Measurements from ENCODE around the gene KRT78. TPM values are rescaled to one million over a fixed set of nuclear protein-coding genes. Genes with fewer than 3 reads are reported as not detected.

KRT78 gene
- total RNA-seq, 1 experiment from 2014 or later: 0.15 TPM

DNA sequence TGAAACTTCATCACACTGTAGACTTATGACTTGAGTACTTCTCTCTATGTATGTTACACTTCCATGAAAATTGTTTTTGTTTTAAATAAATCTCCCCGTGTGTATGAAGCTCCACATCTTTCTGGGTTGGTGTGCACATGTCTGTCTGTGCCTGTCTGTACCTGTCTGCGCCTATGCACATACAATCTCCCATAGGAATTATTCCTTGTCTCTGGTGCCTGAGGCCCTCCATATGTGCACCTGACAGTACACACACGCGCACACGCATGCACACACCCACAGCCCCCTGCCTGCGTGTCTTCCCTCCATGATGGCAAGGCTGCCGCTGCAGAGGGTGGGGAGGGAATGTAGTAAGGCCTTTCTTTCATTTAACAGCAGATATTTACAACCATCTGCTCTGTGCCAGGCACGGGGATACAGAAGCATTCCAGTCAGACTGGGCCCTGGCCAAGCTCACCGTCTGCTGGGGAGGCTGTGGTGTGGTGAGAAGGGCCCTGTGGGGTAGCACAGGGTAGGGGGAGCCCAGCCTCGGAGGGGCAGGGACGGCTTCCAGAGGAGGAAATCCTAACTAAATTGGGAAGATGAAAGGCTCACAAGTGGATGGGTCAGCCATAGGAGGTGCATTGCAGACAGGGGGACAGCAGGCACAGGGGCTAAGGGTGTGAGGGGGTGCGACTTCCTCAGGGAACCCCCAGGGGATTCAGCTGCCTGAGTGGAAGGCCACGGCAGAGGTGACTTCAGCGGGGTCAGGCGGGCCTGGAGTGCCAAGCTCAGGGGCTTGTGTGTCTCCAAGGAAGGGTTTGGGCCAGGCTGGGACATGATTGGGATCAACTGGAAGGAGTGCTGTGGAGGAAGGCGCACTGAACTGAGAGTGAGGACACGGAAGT, 30.0 kb upstream of the KRT78 start:
- DNase-seq (no peak), ATAC-seq (no peak)
- peak overlapping the region; percentile 78 for H2AFZ ChIP-seq (ENCODE audit: low read length)
- intact Hi-C loops (cut with micrococcal nuclease): loop anchor here (1.0 kb wide), 1 partner anchor 295 kb away; no protein-coding TSS in a partner anchor
- H3K79me2 ChIP-seq (ENCODE audit: low read length): no peaks in the 10 kb centered on the region
- H3K9me3 ChIP-seq (ENCODE audit: low read length): no peaks in the 10 kb centered on the region
- H3K4me2 ChIP-seq (ENCODE audit: low read length): peak overlapping the region; percentile 77
- H3F3A ChIP-seq (ENCODE audit: low read length, unreplicated experiment): no peaks in the 10 kb centered on the region
- TF ChIP-seq EZH2phosphoT487 (IDR thresholded peaks at IDR 0.05; ENCODE audit: borderline replicate concordance, low read length) (no peak), EZH2 (IDR thresholded peaks at IDR 0.05; ENCODE audit: low read length, unreplicated experiment) (no peak)
- TF ChIP-seq, protein P1, sequence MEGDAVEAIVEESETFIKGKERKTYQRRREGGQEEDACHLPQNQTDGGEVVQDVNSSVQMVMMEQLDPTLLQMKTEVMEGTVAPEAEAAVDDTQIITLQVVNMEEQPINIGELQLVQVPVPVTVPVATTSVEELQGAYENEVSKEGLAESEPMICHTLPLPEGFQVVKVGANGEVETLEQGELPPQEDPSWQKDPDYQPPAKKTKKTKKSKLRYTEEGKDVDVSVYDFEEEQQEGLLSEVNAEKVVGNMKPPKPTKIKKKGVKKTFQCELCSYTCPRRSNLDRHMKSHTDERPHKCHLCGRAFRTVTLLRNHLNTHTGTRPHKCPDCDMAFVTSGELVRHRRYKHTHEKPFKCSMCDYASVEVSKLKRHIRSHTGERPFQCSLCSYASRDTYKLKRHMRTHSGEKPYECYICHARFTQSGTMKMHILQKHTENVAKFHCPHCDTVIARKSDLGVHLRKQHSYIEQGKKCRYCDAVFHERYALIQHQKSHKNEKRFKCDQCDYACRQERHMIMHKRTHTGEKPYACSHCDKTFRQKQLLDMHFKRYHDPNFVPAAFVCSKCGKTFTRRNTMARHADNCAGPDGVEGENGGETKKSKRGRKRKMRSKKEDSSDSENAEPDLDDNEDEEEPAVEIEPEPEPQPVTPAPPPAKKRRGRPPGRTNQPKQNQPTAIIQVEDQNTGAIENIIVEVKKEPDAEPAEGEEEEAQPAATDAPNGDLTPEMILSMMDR (conservative IDR thresholded peaks at IDR 0.05; ENCODE audit: low read depth, low read length): no peak
- peaks cover 35% of the 10 kb centered on the region for H3K4me1 ChIP-seq (ENCODE audit: insufficient read depth, low read length)
- no peak overlapping the region for H3K4me3 ChIP-seq (ENCODE audit: low read length)
- no peaks in the 10 kb centered on the region for H3K36me3 ChIP-seq (ENCODE audit: low read depth, low read length)
- no TSS peak for BruUV-seq (replicated peaks)
- ChIA-PET POLR2A (ENCODE audit: unreplicated experiment) (no interaction called here), CTCF (interaction anchor here (0.5 to 2.0 kb wide), 9 partner anchors 8 to 506 kb away, joined by 3 to 18 read pairs (median 4); partner anchors contain the start of gene KRT8)
- no peaks in the 10 kb centered on the region for H3K9me2 ChIP-seq (replicated peaks; ENCODE audit: low read length)
- H3K9ac ChIP-seq (ENCODE audit: low read length): peak overlapping the region; percentile 57
- H4K20me1 ChIP-seq (ENCODE audit: low read length): no peaks in the 10 kb centered on the region
- no peaks in the 10 kb centered on the region for H3K27me3 ChIP-seq (ENCODE audit: low read length)
- peak overlapping the region; percentile 52 for H3K27ac ChIP-seq (ENCODE audit: low read length)

DNA sequence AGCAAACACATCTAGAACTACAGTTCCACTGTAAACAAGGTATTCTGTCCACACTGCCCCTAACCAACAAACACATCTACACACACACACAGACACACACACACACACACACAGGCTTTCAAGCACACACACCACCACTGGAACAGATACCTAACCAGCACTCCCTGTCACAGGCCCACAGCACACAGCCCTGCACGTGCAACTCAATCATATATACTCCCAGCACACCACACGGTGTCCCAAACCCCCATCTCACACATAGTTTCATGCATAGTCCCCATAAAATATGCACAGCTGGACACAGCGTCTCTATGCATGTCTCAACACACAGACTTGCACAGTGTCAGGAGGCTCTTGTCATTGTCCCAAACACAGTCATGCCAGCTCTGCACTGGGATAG, 28.4 kb upstream of the KRT78 start:
- H3K4me2 ChIP-seq (ENCODE audit: low read length): no peak overlapping the region
- H3K36me3 ChIP-seq (ENCODE audit: low read depth, low read length): no peaks in the 10 kb centered on the region
- no peaks in the 10 kb centered on the region for H3K27me3 ChIP-seq (ENCODE audit: low read length)
- no peaks in the 10 kb centered on the region for H3F3A ChIP-seq (ENCODE audit: low read length, unreplicated experiment)
- BruUV-seq (replicated peaks): no TSS peak
- DNase-seq (no peak), ATAC-seq (no peak)
- TF ChIP-seq EZH2 (IDR thresholded peaks at IDR 0.05; ENCODE audit: low read length, unreplicated experiment) (no peak), EZH2phosphoT487 (IDR thresholded peaks at IDR 0.05; ENCODE audit: borderline replicate concordance, low read length) (no peak)
- TF ChIP-seq, protein P1 (conservative IDR thresholded peaks at IDR 0.05; ENCODE audit: low read depth, low read length): no peak
- ChIA-PET CTCF (interaction anchor here (1.3 kb wide), 1 partner anchor 505 kb away, joined by 4 read pairs; no protein-coding TSS in a partner anchor), POLR2A (ENCODE audit: unreplicated experiment) (no interaction called here)
- no peaks in the 10 kb centered on the region for H3K9me3 ChIP-seq (ENCODE audit: low read length)
- H3K4me1 ChIP-seq (ENCODE audit: insufficient read depth, low read length): peaks cover 49% of the 10 kb centered on the region
- H3K9me2 ChIP-seq (replicated peaks; ENCODE audit: low read length): no peaks in the 10 kb centered on the region
- no peaks in the 10 kb centered on the region for H4K20me1 ChIP-seq (ENCODE audit: low read length)
- H3K79me2 ChIP-seq (ENCODE audit: low read length): no peaks in the 10 kb centered on the region
- intact Hi-C loops (cut with micrococcal nuclease): no loop called here
- no peak overlapping the region for H2AFZ ChIP-seq (ENCODE audit: low read length)
- peak overlapping the region; percentile 97; the same call in 1 of the 2 replicates for H3K27ac ChIP-seq (ENCODE audit: low read length)
- no peak overlapping the region for H3K4me3 ChIP-seq (ENCODE audit: low read length)
- H3K9ac ChIP-seq (ENCODE audit: low read length): no peak overlapping the region
